ENCODE measurements around the gene AMBP. TPM values are rescaled to one million over a fixed set of nuclear protein-coding genes. Genes with fewer than 3 reads are reported as not detected.

Gene AMBP
- 0.10 TPM in 1 of 2 replicates, not detected in the other for total RNA-seq (2014; rRNA removed; shearing (Covaris generic))

DNA sequence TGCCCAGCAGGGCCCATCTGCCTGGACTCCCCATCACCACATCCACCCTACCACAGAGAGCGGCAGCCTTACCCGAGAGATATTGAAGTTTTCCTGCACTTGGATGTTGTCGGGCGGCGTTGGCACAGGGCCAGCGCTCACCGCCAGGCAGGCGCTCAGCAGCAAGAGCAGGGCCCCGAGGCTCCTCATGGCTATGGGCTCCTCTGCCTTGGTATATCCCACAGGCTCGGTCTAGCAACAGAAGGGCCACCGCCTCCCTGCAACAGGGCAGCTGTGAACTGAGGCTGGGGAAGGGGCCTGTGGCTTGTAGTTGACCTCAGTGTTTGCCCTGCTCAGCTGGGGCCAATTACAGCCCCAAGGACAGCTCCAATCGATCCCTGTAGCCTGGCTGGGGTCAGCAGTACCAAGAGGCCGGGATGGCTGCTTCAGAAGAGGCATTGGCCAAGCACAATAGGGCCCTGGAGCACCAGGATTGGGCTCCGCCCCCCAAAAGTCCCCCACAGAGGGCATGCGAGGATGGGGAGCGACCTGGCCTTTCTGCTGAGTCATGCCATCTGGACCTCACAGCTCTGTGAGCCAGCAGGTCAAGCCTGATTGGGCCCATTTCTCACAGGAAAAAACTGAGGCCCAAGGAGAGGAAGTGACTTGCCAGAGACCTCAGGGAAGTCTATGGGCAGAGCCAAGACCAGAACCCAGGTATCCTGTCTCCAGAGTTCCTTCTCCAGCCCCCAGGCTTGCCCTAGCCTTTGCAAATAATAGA lies at the start of gene AMBP:
Gene AMBP, minus strand, starts transcription at position 280 of the 760 bp plus-strand sequence. Its CDS starts 91 bp downstream, at position 189.
- DNase-seq (ENCODE audit: low read depth) = no peak

DNA sequence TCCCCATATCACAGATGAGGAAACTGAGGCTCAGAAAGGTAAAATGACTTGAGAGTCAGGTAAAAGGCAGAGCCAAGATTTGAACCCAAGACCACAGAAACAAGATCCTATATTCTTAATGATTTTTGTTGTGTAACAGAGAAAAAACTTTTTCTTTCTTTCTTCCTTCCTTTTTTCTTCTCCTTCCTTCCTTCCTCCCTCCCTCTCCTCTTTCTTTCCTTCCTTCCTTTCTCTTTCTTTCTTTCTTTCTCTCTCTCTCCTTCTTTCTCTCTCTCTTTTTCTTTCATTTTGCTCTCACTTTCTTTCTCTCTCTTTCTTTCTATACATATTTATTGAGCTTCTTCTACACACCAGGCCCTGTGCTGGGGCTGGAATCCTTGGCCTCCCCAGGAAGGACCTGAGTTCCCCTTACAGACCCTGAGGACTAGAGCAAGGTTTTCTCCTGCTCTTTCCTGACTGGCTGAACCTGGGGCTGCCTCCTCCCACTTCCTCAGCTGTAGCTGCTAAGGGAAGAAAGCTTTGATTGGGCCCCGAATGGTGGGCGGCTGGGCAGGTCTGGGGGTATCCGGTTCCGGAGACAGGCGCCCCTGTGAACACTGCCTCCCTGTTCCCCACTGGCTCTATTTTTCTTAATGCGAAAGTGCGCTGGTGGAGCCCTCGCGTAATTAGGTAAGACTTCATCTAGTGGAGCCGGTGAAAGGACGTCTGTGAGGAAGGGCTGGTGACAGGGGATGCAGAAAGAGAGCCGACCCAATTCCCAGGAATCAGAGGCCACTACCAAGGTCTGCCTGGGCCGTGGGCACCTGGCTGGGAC lies 48.4 kb upstream of the AMBP start:
- no peak for DNase-seq (ENCODE audit: low read depth)

DNA sequence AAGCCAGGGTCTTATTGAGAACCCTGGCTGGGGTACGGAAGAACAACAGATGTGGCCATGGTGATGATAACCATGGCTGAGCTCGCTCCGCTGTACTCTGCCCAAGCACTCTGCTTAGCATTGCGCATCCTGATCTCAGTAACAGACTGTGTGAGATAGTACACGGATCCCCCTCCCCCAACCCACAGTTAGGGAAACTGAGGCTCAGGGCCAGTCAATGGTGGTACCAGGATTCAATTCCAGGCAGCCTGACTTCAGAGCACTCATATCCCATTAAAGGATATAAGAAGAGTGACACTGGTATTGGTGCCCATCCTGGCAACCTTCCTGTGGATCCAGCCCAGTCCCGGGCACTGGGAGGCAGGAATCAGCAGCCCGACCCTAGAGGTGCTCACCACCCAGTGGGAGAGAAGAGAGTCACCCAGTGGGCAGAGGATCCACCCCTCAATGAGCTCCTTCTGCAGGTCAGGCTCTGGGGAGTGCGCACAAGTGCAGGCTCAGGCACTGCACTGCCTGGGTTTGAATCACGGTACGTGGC lies 47.4 kb upstream of the AMBP start:
- no peak for DNase-seq (ENCODE audit: low read depth)

DNA sequence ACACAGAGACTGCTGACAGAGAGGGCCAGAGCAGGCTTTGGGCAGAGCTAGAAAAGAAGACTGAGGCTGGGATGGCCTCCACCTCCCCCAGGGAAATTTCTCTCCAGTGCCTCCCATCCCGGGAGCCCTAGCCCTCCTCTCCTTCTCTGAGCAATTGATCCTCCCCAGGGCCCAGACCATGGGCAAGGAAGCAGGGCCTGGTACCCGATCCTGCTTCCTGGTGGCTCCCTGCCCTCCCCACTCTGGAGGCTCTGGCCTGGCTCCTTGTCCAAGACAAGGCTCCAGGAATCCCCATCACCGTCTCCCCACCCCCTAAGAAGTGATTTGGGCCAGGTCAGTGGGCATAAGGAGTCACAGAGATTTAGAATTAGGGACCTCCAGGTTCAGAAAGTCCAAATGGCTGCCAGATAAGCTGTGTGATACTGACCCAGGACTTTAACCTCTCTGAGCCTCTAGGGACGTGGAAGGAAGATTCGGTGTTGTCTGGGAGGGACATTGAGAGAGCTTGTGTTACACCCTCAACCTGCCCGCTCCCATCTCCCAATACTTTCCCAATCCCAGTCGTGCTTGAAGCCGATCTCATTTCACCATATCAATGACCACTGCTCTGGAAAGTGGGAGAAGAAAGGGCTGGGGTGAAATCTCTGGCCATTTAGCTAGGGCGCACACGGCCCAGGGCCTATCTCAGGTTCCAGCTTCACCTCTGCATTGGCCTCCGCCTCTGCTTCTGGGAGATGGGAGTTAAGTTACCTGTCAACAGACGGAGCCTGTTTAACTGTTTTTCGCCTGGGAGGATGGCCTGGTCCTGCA lies 46.8 kb upstream of the AMBP start:
- no peak for DNase-seq (ENCODE audit: low read depth)

DNA sequence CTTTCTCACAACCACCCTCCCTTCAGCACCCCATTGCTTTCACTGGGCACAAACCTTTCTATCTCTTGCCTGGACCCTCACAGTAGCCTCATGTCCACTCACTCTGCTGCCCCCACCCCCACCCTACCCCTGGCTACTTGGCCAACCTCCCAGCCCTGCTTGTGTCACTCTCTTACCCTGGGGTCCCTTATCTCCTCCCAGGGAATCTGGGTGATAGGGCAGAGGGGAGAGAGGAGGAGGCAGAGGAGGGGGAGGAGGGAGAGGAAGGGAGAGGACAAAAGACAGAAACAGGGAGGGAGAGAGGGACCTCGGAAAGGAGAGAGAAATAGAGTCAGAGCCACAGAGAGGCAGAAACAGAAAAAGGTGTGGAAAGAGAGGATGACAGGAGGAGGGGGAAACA lies 46.0 kb upstream of the AMBP start:
- no peak for DNase-seq (ENCODE audit: low read depth)

DNA sequence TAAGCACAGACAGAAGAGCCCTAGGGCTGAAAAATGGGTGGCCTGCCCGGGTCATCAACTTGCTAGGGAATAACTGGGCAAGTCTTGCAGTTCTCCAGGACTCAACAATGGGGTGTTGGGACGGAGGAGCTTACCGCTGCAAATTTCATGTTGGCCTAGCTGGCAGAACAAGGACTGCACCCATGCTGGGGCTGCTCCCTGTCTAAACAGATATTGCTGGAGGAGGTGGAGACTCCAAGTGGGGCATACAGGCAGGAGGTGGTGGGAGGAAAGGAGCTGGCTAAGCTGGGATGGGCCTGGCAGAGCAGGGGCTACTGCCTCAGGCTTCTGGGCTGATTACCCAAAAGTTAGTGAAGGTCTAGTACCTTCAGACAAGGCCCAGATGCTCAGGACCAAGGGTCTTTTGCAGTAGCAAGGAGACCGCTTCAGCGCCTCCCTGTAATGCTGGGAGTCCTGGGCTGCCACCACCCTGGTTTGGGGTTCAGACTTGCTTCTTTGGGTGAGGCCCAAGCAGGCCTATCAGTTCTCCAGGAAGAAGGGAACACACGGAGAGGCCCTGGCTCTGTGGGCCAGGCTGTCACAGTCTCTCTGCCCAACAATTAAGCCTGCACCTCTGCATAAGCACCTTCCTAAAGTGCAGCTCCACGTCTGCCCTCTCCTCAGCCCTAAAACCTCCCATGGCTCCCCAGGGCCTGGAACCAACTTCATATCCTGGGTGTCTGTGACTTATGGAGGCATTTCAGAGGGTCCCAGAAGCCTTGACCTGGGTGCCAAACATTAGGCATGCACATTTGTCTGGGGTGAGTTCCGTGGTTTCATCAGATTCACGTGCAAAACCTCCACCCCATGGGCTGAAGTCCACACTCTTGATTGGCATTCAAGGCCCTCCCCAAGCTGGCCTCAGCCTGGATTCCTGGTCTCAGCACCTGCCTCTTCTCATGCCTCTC lies 45.2 kb upstream of the AMBP start:
- DNase-seq (ENCODE audit: low read depth) = no peak

DNA sequence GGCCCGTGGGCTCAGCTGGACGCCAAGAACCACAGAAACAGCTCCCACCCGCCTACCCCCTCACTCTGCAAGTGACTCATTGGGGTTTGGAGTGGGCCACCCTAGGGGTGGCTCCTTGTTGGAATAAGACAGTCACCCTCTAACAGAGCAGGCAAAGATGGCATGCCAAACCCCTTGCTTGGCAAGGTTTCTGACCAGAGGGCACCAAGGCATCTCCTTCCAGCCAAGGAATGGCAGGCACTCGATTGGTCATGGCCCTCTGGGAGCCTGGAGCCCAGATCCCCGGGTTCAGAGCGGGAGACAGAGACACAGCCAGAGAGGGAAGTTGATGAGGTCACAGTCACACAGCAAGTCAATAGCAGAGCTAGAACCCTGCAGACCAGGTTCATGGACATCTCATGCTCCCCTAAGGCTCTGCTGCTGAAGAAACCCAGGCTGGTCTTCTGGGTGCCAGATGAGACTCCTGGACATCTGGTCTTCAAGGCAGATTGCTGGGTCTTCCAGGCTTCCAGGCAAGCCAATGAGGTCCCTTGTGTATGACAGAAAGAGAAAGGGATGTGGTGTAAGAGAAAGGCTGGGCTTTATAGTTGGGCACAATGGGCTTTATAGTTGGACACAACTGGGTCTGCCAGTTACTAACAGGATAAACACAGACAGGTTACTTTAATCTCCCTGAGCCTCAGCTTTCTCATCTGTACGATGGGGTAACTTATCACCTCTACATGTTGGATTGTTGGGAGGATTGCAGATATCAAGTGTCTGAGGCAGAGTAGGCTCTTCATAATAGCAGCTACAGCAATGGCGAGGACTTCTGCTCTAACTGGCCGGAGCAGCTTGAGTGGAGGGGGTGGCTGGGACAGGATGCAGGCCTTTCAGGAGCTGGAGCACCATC lies 44.3 kb upstream of the AMBP start:
- peak; percentile 53 for DNase-seq (ENCODE audit: low read depth)

DNA sequence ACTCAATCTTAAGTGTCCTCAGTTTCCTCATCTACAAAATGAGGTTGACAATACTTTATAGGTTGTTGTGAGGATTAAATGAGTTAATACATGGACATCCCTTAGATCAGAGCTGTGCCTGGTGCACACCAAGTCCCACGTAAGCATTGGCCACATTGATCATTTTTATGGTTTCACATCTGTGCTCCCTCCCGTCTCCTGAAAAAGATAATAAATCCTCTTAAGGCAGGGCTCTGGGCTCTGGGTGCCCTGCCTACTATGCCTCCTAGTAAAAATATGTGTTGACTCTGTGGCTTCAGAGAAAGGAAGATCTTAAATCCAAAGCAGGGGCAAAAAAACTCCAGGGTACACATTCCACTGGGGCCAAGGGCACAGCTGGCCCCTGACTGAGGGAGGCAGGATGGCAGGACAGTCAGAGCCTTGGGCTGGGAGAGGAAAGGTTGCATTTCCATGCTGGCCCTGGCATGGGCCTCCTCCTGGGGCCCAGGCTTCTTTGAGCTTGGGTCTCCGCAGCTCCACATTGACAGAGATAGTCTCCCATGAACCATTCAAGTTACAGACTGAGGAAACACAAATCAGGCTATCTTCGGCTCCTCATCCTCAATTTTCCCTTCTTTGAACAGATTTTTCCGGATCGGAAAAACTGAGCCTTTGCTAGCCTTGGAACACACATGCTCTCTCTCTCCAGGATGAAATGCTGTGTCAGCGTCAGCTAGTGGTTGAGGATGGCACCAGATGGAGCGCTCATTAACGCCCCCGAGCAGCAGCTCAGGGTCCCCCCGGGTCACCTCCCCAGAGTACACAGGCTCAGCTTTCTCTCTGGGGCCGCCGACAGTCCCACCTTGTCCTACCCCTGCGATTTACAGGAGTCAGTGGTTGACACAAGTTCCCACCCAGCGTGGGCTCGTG lies 43.4 kb upstream of the AMBP start:
- no peak for DNase-seq (ENCODE audit: low read depth)

DNA sequence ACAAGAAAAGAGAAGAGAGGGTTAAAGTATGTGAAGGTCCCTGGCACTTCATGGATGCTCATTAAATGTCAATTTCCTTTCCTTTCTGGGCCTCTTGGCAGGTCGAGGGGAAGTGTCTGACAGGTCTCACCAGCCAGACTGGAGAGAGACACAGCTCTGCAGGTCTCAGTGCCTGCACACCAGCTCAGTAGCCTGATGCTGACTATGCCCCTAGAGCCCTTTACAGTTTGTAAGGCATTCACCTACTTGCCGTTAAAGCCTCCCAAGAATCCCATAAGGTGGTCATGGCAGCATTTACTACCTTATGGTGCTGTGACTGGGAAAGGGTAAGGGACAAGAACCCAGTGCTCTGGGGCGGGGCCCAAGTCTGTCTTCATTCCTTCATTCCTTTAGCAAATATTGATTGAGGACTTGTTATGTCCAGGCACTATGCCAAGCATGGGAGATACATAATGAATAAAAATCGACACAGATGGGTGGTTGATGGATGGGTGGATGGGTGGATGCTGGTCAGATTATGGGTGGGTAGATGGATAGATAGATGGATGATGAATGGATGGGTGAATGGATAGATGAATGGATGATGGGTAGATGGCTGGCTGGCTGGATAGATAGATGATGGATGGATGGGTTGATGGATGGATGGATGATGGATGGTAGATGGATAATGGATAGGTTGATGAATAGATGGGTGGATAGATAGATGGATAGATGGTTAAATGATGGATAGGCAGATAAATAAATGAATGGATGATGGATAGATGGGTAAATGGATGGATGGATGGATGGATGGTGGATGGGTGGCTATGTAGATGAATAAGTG lies 42.3 kb upstream of the AMBP start:
- DNase-seq (ENCODE audit: low read depth) = no peak

DNA sequence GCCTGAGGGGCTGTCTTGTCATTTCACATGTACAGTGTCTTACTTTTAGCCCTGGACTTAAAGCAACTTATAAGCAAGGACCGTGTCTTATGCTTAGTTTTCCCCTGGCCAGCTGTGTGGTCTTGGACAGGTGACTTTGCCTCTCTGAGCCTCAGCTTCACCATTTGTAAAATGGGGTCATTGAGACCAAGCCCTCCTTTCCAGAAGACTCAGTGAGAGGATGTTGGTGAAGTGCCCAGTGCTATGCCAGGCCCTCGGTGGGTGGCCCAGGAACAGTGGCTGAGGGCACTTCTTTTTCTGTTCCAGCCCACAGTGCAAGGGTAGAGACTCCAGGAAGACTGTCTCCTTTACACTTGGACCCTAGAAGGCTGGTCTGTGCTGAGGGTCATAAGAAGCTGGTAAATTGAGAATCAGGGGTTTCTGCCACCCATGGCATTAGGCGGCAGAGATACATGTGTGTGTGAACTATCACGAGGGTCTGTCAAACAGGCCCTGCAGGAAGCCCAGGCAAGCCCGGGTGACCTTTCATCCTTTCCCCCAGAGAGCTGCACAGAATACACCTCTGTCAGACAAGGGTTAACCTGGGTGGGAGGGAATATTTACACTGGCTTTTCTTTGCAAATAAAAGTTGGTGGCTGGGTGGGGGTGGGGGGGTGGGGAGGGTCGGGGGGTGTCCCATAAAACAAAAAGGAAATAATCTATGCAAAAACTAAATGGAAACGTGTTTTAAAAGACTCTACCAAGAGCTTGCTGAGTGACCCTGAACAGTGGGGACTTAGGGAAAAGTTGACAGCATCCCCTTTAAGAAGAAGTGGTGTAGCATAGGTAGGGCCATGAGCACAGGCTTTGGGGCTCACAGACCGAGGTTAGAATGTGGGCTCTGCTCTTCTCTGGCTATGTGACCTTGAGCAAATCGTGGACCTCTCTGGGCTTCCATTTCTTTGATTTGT lies 41.4 kb upstream of the AMBP start:
- DNase-seq (ENCODE audit: low read depth) = no peak

DNA sequence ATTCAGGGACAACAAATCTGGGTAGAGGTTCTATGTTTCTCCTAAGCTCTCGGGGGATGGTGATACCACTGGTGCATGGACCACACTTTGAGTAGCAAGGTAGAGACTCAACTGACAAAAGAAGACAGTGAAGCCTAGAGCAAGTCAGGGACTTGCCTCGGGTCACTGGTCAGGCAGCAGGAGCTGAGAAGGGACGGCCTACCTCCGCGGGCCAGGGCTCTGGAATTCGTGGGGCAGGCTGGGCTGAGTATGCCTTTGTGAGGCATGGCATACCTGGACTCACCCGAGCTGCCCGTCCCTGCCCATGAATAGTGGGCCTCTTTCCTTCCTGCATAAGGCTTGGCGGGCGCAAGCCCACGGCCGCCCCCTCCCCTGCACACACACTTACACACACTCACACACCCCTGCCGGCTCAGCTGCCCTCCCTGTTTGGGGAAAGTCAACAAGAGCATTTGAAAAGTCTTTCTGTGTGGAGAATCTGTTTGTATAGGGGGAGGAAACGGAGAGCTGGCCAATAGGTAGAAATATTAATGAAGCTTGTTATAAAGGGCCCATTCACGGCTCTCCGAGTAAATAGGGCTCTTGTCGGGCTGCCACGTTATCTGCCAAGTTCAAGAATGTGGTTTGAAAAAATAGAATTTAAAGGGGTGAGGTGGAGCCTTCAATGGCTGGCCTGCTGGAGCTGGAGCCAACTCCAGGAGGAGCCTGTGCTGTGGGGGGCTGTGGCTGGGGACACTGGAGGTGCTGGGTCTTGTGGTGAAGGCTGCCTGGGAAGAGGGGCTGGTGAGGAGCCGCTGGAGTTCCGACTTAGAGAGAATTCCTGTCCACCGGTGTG lies 40.1 kb upstream of the AMBP start:
- DNase-seq (ENCODE audit: low read depth) = no peak

DNA sequence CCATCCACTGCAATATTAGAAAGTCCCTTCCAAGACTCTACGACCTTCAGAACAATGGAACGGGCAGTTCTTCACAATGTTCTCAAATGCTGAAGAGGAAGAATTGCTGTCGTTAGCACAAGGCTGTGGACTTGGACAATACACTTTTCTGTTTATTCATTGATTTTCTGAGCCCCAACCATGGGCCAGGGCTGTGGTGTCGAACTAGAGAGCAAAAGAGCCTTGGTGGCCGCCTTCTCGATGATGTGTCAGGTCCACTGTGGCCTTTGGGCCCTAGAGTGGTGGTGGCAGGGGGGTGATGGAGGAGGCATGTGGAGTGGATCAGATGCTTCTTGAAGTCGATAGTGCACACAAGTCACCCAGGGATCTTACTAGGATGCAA lies 39.5 kb upstream of the AMBP start:
- DNase-seq (ENCODE audit: low read depth) = no peak

DNA sequence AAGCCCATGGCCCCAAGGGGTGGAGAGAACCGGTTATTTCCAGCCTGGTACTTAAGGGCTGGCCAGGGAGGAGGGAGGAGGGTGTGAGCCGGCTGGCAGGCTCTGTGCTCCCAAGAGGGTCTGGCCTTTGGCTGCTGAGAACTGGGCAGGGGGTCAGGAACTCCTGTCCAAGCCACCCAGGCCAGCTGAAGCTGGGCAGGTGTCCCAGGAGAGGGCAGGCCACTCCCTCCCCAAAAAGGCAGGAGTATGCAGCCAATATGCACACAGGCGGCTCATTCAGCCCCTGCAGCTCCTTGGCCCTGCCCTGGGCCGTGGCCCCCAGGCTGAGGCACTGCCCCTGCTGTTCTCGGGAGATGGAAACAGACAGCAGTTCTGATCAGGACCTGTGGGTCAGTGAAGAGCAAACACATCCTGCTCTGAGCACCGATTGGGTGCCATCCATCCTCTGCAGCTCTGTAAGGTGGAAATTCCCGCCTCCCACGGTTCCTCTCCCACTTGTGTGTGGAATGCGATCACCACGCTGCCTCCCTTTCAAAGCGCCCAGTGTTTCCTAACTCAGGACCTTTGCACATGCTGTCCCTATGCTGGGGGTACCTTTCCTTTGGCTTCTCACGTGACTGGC lies 38.1 kb upstream of the AMBP start:
- no peak for DNase-seq (ENCODE audit: low read depth)

DNA sequence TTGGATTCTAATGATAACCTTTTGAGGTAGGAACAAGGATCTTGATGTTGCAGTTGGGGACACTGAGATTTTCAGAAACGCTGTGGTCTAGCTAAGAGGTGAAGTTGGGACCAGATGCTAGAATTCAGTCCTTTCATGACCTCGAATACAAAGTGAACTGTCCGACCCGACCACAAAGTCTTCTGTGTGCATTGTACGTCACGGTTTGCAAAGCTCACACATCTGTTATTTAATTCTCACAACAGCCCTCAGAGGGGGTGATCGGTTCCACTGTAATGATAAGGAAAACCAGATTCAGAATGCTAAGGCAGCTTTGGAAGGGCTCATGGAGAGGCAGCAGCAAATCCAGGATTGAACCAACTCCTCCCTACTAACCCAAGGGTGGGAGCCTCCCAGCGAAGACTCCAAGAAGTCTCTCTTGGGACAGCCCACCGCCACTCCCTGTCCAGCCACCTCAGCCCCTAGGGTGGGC lies 37.6 kb upstream of the AMBP start:
- DNase-seq (ENCODE audit: low read depth) = no peak

DNA sequence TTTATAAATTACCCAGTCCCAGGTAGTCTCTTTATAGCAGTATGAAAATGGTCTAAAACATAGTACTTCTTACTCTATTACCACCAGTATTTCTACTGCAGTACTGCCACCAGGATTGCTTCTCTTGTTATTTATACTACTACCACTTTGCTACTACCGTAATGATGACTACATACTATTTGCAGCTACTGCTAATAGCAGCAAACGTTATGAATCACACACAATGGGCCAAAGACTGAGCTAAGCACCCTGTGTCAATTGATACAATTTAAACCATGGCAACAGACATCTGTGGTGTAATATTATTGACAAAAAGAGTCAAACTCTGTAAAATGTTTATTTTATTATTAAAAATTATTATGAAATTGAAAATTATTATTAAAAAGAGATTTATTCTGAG lies 36.3 kb upstream of the AMBP start:
- no peak for DNase-seq (ENCODE audit: low read depth)

Data from M059J (cell line).